Ishikawa (cell line): Measurements from ENCODE around the gene UBE2O.

Source experiments
- CEBPB ChIP-seq: IDR thresholded peaks from 2 replicates; pipeline ENCODE4 v1.6.1; 2012
- CREB1 ChIP-seq: IDR thresholded peaks from 2 replicates; pipeline ENCODE4 v1.6.1; 2012; ENCODE audit warnings: low read depth
- EGR1 ChIP-seq: IDR thresholded peaks from 2 replicates; pipeline ENCODE4 v1.6.1; 2012
- EP300 ChIP-seq: IDR thresholded peaks from 2 replicates; pipeline ENCODE4 v1.6.1; 2012; ENCODE audit warnings: borderline replicate concordance
- FOXM1 ChIP-seq: IDR thresholded peaks from 2 replicates; pipeline ENCODE4 v1.6.1; 2012; ENCODE audit warnings: low read depth, borderline replicate concordance
- MAX ChIP-seq: IDR thresholded peaks from 2 replicates; pipeline ENCODE4 v1.6.1; 2012
- NFIC ChIP-seq: IDR thresholded peaks from 2 replicates; pipeline ENCODE4 v1.6.1; 2012
- RAD21 ChIP-seq: IDR thresholded peaks from 2 replicates; pipeline ENCODE4 v1.6.1; 2012; ENCODE audit warnings: low read depth
- REST ChIP-seq: IDR thresholded peaks from 2 replicates; pipeline ENCODE4 v1.6.1; 2012; ENCODE audit warnings: low read depth, mild to moderate bottlenecking
- TAF1 ChIP-seq: IDR thresholded peaks from 2 replicates; pipeline ENCODE4 v1.6.1; 2012; ENCODE audit warnings: low read depth, mild to moderate bottlenecking
- TCF12 ChIP-seq: IDR thresholded peaks from 2 replicates; pipeline ENCODE4 v1.6.1; 2012; ENCODE audit warnings: low read depth
- TEAD4 ChIP-seq: IDR thresholded peaks from 2 replicates; pipeline ENCODE4 v1.6.1; 2012
- USF1 ChIP-seq: IDR thresholded peaks from 2 replicates; pipeline ENCODE4 v1.6.1; 2012
- YY1 ChIP-seq: IDR thresholded peaks from 2 replicates; pipeline ENCODE4 v1.6.1; 2012; ENCODE audit warnings: low read depth
- ZBTB7A ChIP-seq: IDR thresholded peaks from 2 replicates; pipeline ENCODE4 v1.6.1; 2012; ENCODE audit warnings: low read depth

UBE2O gene

GRCh38 chr17:76422406-76422805 is 30.5 kb downstream of the UBE2O start:
- TF ChIP-seq CEBPB (no peak), EGR1 (no peak), TEAD4 (no peak), FOXM1 (no peak), RAD21 (no peak), TAF1 (no peak), REST (no peak)

GRCh38 chr17:76421044-76421407 is 31.9 kb downstream of the UBE2O start:
- TF ChIP-seq USF1 (no peak), MAX (no peak), TAF1 (no peak), NFIC (no peak), CEBPB (no peak), REST (no peak), EP300 (no peak), YY1 (no peak), FOXM1 (no peak), TEAD4 (no peak), RAD21 (no peak), ZBTB7A (no peak)

GRCh38 chr17:76420356-76421043 is 32.5 kb downstream of the UBE2O start:
- no peak for TF ChIP-seq NFIC
- no peak for TF ChIP-seq EGR1

GRCh38 chr17:76419576-76420260 is 33.2 kb downstream of the UBE2O start:
- no peak for TF ChIP-seq YY1
- no peak for TF ChIP-seq EGR1
- TF ChIP-seq REST, result no peak
- TF ChIP-seq FOXM1, result no peak
- TF ChIP-seq NFIC, result no peak

- no peak for TF ChIP-seq CREB1
- TF ChIP-seq ZBTB7A, result no peak
Measured at GRCh38 chr17:76417499-76418143, 35.3 kb downstream of the UBE2O start.

- TF ChIP-seq TEAD4, result no peak
- no peak for TF ChIP-seq NFIC
- TF ChIP-seq RAD21, result no peak
- no peak for TF ChIP-seq REST
- TF ChIP-seq EGR1, result no peak
- TF ChIP-seq MAX, result no peak
- TF ChIP-seq YY1, result no peak
- TF ChIP-seq TCF12, result no peak
- TF ChIP-seq USF1, result no peak
- no peak for TF ChIP-seq TAF1
- TF ChIP-seq CEBPB, result no peak
- no peak for TF ChIP-seq ZBTB7A
- TF ChIP-seq FOXM1, result no peak
- TF ChIP-seq EP300, result no peak
- no peak for TF ChIP-seq CREB1
Measured at GRCh38 chr17:76416899-76417298, 36.1 kb downstream of the UBE2O start.
